Body of pancreas (tissue), 4 donors: ENCODE measurements around the gene SIPA1. TPM values are rescaled to one million over a fixed set of nuclear protein-coding genes. Genes with fewer than 3 reads are reported as not detected.

ENCODE experiments used
- ATAC-seq: fragments of 150-250 bp; one replicate; pipeline ENCODE4 v1.9.1; 2016
- DNase-seq, 4 donors: peaks; one replicate each; pipeline ENCODE4 v3.0.0-alpha.2; 2019
- H3K27ac ChIP-seq, 4 donors: fragments of 200-600 bp; sonication (generic); 1 replicate in 3 of 4; 2 replicates in 1 of 4; pipeline versions ENCODE4 v1.5.1 to v1.6.1; 2016 to 2019; ENCODE audit warnings: mild to moderate bottlenecking in 1 of 4, mixed read lengths in 1 of 4, moderate library complexity in 1 of 4
- H3K27me3 ChIP-seq, 2 donors: fragments of 200-600 bp; sonication (generic); one replicate each; pipeline ENCODE4 v1.6.0; 2016; ENCODE audit warnings: mild to moderate bottlenecking in 1 of 2
- H3K36me3 ChIP-seq, 2 donors: fragments of 200-600 bp; sonication (generic); replicated peaks in 1 of 2; 2 replicates each; pipeline ENCODE4 v1.5.1; 2016; ENCODE audit warnings: low read depth in 2 of 2; ENCODE audit not compliant: insufficient read depth in 1 of 2
- H3K4me1 ChIP-seq: fragments of 200-600 bp; sonication (generic); one replicate; pipeline ENCODE4 v1.6.0; 2016
- H3K4me3 ChIP-seq, 2 donors: fragments of 200-600 bp; sonication (generic); 1 replicate in 1 of 2; 2 replicates in 1 of 2; pipeline ENCODE4 v1.5.1; 2016 to 2019
- H3K9me3 ChIP-seq, 3 donors: fragments of 200-600 bp; sonication (generic); 1 replicate in 2 of 3; 2 replicates in 1 of 3; pipeline ENCODE4 v1.5.1; 2016
- CTCF ChIP-seq, 7 experiments: fragments of 450-650 bp in 4 of 7; fragments of 200-600 bp in 3 of 7; sonication (generic) in 3 of 7; IDR thresholded peaks; one replicate each; pipeline ENCODE4 v1.5.1; 2016 to 2019; ENCODE audit warnings: antibody characterized with exemption in 7 of 7
- POLR2A ChIP-seq, 3 donors: fragments of 450-650 bp; IDR thresholded peaks; one replicate each; pipeline ENCODE4 v1.6.1; 2016; ENCODE audit warnings: antibody characterized with exemption in 3 of 3, mild to moderate bottlenecking in 2 of 3
- WGBS, 2 donors: methylation state at CpG; one replicate each; pipeline ENCODE4 v1.1.5; 2017; 5-methylcytosine and 5-hydroxymethylcytosine counted together
- intact Hi-C: fragments of 100-400 bp; cut with DNase I; formaldehyde crosslinking; loops from one replicate; pipeline ENCODE4 v1.15.1; 2023
- total RNA-seq, 2 donors: library from RNA; depleted of rRNA; stranded (reverse); fragments of >200 nt; gene quantifications; one replicate each; pipeline ENCODE4 v1.1.0, GENCODE V29; 2016

The SIPA1 gene
- total RNA-seq, 2 donors from 2014 or later: 23.6 to 29.3 TPM

- H3K4me1 ChIP-seq: peaks cover 17% of the 10 kb centered on the region
- DNase-seq: no peak
- 72 to 85% methylated on average over 11 to 12 of the region's 12 CpGs for WGBS, 2 donors
- TF ChIP-seq CTCF (IDR thresholded peaks at IDR 0.05) (no peak), POLR2A (IDR thresholded peaks at IDR 0.05) (no peak)
- ATAC-seq: no peak
- no peak within 1 kb of the TSS for H3K27ac ChIP-seq
- no peaks in the 10 kb centered on the region for H3K9me3 ChIP-seq
- no peaks in the 10 kb centered on the region for H3K27me3 ChIP-seq
- intact Hi-C loops: no loop called here
- H3K36me3 ChIP-seq: peaks cover 0 to 10% of the 10 kb centered on the region in 2 donors
- H3K4me3 ChIP-seq: no peak within 1 kb of the TSS
These were observed 42.2 kb upstream of the SIPA1 start, which contains the start of gene KCNK7 for GRCh38 chr11:65595543-65596281. Gene KCNK7 (minus strand): TSS chr11:65595800. CDS start chr11:65595772, 28 bp downstream.

- TF ChIP-seq CTCF (IDR thresholded peaks at IDR 0.05): no peak
- TF ChIP-seq POLR2A (IDR thresholded peaks at IDR 0.05): no peak
- Histone ChIP-seq H3K9me3 (no peaks in the 10 kb centered on the region), H3K36me3 (peaks cover 0 to 10% of the 10 kb centered on the region in 2 donors), H3K4me1 (peaks cover 17% of the 10 kb centered on the region), H3K27me3 (no peaks in the 10 kb centered on the region), H3K27ac (no peak overlapping the region), H3K4me3 (no peak overlapping the region)
- intact Hi-C loops: no loop called here
- DNase-seq (peak in 1 of 4 donors; percentile 11), ATAC-seq (no peak)
- 69 to 83% methylated on average over 6 of the region's 6 CpGs for WGBS, 2 donors
These were observed 41.4 kb upstream of the SIPA1 start for GRCh38 chr11:65596520-65596919.

- no peak overlapping the region for H3K27ac ChIP-seq
- H3K36me3 ChIP-seq: peaks cover 0 to 10% of the 10 kb centered on the region in 2 donors
- no peaks in the 10 kb centered on the region for H3K27me3 ChIP-seq
- DNase-seq (no peak), ATAC-seq (no peak)
- TF ChIP-seq CTCF (IDR thresholded peaks at IDR 0.05) (no peak), POLR2A (IDR thresholded peaks at IDR 0.05) (no peak)
- intact Hi-C loops: no loop called here
- 94 to 97% methylated on average over 12 to 15 of the region's 16 CpGs for WGBS, 2 donors
- H3K9me3 ChIP-seq: no peaks in the 10 kb centered on the region
- no peak overlapping the region for H3K4me3 ChIP-seq
- peaks cover 4% of the 10 kb centered on the region for H3K4me1 ChIP-seq
These were observed 39.6 kb upstream of the SIPA1 start for GRCh38 chr11:65598258-65598699.

- H3K4me3 ChIP-seq: no peak overlapping the region
- H3K36me3 ChIP-seq: peaks cover 6 to 12% of the 10 kb centered on the region in 2 donors
- 91 to 92% methylated on average over 31 to 38 of the region's 49 CpGs for WGBS, 2 donors
- no peak overlapping the region for H3K27ac ChIP-seq
- TF ChIP-seq POLR2A (IDR thresholded peaks at IDR 0.05) (no peak), CTCF (IDR thresholded peaks at IDR 0.05) (no peak)
- no peak for ATAC-seq
- H3K4me1 ChIP-seq: no peaks in the 10 kb centered on the region
- intact Hi-C loops: no loop called here
- H3K9me3 ChIP-seq: no peaks in the 10 kb centered on the region
- no peaks in the 10 kb centered on the region for H3K27me3 ChIP-seq
- DNase-seq: no peak
These were observed 38.5 kb upstream of the SIPA1 start for GRCh38 chr11:65599216-65599954.
